Psoas muscle (tissue), 8 donors: ENCODE data around the gene ANKMY1. TPM values are rescaled to one million over a fixed set of nuclear protein-coding genes. Genes with fewer than 3 reads are reported as not detected.

Experiments used
- ATAC-seq, 4 donors: fragments of 200-7000 bp; cut with Tn5 transposase; one replicate each; pipeline ENCODE4 v1.9.1; 2020; ENCODE audit warnings: moderate library complexity in 3 of 4, mild to moderate bottlenecking in 2 of 4
- DNase-seq, 2 donors: peaks; one replicate each; pipeline ENCODE4 v3.0.0-alpha.2; 2020
- H3K27ac ChIP-seq: fragments of 200-600 bp; one replicate; pipeline ENCODE4 v1.8.0; 2022
- H3K27me3 ChIP-seq, 3 donors: fragments of 200-600 bp in 1 of 3; one replicate each; pipeline versions ENCODE4 v1.6.1 to v1.8.0; 2013 to 2022; ENCODE audit warnings: low read length in 2 of 3, mild to moderate bottlenecking in 2 of 3, moderate library complexity in 1 of 3; ENCODE audit not compliant: insufficient read depth in 3 of 3
- H3K36me3 ChIP-seq, 2 donors: fragments of 200-600 bp in 1 of 2; one replicate each; pipeline versions ENCODE4 v1.6.1 to v1.8.0; 2013 to 2022; ENCODE audit warnings: low read depth in 1 of 2, mild to moderate bottlenecking in 1 of 2, moderate library complexity in 1 of 2; ENCODE audit not compliant: insufficient read depth in 1 of 2
- H3K4me1 ChIP-seq: fragments of 200-600 bp; one replicate; pipeline ENCODE4 v1.8.0; 2022
- H3K4me3 ChIP-seq: fragments of 200-600 bp; one replicate; pipeline ENCODE4 v1.8.0; 2022; ENCODE audit warnings: mild to moderate bottlenecking
- H3K9me3 ChIP-seq: fragments of 200-600 bp; one replicate; pipeline ENCODE4 v1.8.0; 2022
- WGBS, 3 donors: extraction: QIAGEN DNeasy Blood & Tissue Kit; methylation state at CpG; one replicate each; pipeline versions ENCODE4 v1.1.6 to v1.1.7; 2013; 5-methylcytosine and 5-hydroxymethylcytosine counted together
- intact Hi-C, 2 donors: fragments of 100-400 bp; cut with DNase I; formaldehyde crosslinking; loops; one replicate each; pipeline versions ENCODE4 v1.11.0 to v1.14.2; 2022
- polyA plus RNA-seq, 3 donors: library from polyadenylated mRNA; stranded (reverse); fragments of 200-250 nt; gene quantifications; one replicate each; pipeline ENCODE4 v1.2.3, GENCODE V29; 2013
- total RNA-seq, 4 donors: library from RNA; stranded (reverse); fragmentation: NEBNext Ultra II Directional in 2 of 4; extraction: Animal tissue kit (Norgen Biotek cat#: 25700) in 2 of 4; gene quantifications; one replicate each; pipeline versions ENCODE4 v1.2.1 to v1.2.4, GENCODE V29; 2021 to 2023
- TF ChIP-seq, protein P1 (sequence below): fragments of 200-600 bp; IDR thresholded peaks from one replicate; pipeline ENCODE4 v1.8.0; 2022; ENCODE audit warnings: antibody characterized with exemption
- donor health status: healthy with polysubstance abuse.
- donor health status: DM: no; HTN: no; CAD: no; lungs with moderate emphysema.
- donor health status: Bipolar disorder and iron deficiency.
- donor health status: healthy.
- donor health status: DM: yes; HTN: yes; CAD: no.
- donor health status: DM: no; HTN: no; CAD: no.
- donor health status: DM: no; HTN: no; CAD: no.
- donor health status: DM: yes; HTN: yes; CAD: no.

Gene ANKMY1
- total and polyA plus RNA-seq, 7 donors: 1.4 to 5.8 (median 3.0) TPM

DNA sequence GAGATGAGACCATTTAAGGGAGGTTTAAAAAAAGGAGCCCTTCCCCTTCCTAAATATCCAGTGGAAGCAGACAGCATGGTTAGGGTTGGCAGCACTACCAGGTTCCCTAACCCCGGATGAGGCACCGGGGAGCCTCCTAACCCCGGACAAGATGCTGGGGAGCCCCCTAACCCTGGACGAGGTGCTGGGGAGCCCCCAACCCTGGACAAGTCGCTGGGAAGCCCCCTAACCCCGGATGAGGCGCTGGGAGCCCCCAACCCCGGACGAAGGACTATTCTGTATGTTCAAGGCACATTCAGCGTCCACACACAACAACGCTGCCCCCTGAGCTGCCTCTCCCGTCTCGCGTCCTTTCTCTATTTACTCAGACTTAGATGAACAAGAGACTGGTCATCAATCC is 51.9 kb downstream of the ANKMY1 start:
- 84 to 86% (median 86%) methylated on average over 14 of the region's 14 CpGs for WGBS, 3 donors
- no peaks in the 10 kb centered on the region for H3K4me1 ChIP-seq
- no peaks in the 10 kb centered on the region for H3K27me3 ChIP-seq
- H3K36me3 ChIP-seq: no peaks in the 10 kb centered on the region
- no peak for ATAC-seq
- no peaks in the 10 kb centered on the region for H3K9me3 ChIP-seq
- no peak for DNase-seq
- no peak overlapping the region for H3K4me3 ChIP-seq
- no peak overlapping the region for H3K27ac ChIP-seq
- TF ChIP-seq, protein P1, sequence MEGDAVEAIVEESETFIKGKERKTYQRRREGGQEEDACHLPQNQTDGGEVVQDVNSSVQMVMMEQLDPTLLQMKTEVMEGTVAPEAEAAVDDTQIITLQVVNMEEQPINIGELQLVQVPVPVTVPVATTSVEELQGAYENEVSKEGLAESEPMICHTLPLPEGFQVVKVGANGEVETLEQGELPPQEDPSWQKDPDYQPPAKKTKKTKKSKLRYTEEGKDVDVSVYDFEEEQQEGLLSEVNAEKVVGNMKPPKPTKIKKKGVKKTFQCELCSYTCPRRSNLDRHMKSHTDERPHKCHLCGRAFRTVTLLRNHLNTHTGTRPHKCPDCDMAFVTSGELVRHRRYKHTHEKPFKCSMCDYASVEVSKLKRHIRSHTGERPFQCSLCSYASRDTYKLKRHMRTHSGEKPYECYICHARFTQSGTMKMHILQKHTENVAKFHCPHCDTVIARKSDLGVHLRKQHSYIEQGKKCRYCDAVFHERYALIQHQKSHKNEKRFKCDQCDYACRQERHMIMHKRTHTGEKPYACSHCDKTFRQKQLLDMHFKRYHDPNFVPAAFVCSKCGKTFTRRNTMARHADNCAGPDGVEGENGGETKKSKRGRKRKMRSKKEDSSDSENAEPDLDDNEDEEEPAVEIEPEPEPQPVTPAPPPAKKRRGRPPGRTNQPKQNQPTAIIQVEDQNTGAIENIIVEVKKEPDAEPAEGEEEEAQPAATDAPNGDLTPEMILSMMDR: no peak
- intact Hi-C loops: no loop called here

DNA sequence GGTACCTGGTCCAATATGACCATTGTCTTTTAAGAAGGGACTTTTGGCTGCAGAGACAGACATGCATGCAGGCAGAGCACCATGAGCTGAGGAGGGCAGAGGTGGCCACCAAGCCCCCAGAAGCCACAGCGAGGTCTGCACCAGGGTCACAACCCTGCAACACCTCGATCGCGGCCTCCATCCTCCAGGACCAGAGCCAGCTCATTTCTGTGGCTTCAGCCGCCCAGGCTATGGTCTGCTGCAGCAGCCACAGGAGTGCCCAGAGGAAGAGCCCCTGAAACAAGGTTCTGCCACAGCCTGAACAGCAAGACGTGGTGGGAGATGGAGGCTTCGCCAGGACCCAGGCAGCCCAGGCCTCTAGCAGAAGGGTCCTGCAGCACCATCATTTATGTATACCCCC is 53.9 kb downstream of the ANKMY1 start:
- H3K27me3 ChIP-seq: no peaks in the 10 kb centered on the region
- intact Hi-C loops: no loop called here
- no peak for DNase-seq
- H3K4me3 ChIP-seq: no peak overlapping the region
- no peaks in the 10 kb centered on the region for H3K36me3 ChIP-seq
- no peak for ATAC-seq
- WGBS, 3 donors: 92 to 95% (median 93%) methylated on average over 7 of the region's 7 CpGs
- H3K27ac ChIP-seq: no peak overlapping the region
- TF ChIP-seq, protein P1: no peak
- H3K4me1 ChIP-seq: no peaks in the 10 kb centered on the region
- H3K9me3 ChIP-seq: no peaks in the 10 kb centered on the region

DNA sequence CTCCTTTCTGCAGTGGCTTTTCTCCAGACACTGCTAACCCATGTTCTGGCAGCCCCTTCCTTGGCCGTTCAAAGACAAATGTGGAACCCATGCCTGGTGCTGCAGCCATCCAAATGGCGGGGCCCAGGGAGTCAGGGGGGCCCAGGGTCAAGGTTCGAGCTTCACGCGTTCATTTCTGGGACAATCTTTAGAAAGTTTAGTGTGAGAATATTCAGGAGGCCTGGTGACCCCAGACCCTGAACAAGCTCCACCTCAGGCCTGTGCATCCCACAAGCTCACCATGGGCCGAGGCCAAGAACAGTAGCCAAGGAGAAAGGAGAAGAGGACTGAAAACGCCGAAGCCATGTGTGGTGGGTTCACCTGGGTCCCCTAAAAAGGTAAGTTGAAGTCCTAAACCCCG is 54.4 kb downstream of the ANKMY1 start:
- intact Hi-C loops: no loop called here
- ATAC-seq (no peak), DNase-seq (no peak)

DNA sequence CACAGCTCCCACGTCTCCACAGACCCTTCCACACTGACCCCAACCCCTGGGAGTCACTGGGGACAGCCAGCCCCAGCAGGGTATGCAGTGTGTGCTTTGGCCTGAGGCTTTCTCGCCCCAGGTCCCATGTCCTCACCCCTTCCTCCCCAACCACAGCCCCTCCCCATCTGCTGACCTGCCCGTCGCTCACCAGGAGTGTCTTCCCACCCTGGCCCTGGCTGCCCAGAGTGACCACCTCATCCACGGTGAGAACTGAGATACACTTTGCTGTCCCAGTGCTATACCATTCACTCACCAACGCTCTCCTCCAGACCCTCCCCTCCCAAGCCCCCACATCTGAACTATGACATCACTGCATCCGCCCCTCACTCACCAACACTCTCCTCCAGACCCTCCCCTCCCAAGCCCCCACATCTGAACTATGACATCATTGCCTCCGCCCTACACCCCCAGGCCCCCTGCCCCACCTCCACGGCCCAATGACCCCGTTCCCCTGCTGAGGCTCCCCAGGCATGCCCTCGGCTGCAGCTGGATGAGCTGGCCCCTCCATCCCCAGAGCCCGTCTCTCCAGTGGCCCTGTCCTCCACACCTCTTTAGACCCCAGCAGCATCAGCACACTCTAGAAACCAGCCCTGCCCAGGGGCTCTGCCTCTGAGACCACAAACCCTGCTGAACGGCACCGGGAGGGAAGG is 55.2 kb downstream of the ANKMY1 start:
- peaks cover 0 to 8% of the 10 kb centered on the region in 2 donors for H3K36me3 ChIP-seq
- no peaks in the 10 kb centered on the region for H3K4me1 ChIP-seq
- no peak overlapping the region for H3K4me3 ChIP-seq
- ATAC-seq (no peak), DNase-seq (no peak)
- intact Hi-C loops: no loop called here
- no peaks in the 10 kb centered on the region for H3K9me3 ChIP-seq
- no peak overlapping the region for H3K27ac ChIP-seq
- 78 to 89% (median 85%) methylated on average over 14 of the region's 14 CpGs for WGBS, 3 donors
- H3K27me3 ChIP-seq: no peaks in the 10 kb centered on the region
- TF ChIP-seq, protein P1: no peak

More for the DNA sequence above, 54.4 kb downstream of the ANKMY1 start:
- Histone ChIP-seq H3K36me3 (peaks cover 0 to 4% of the 10 kb centered on the region in 2 donors), H3K9me3 (no peaks in the 10 kb centered on the region), H3K4me3 (no peak overlapping the region), H3K27me3 (no peaks in the 10 kb centered on the region), H3K27ac (no peak overlapping the region), H3K4me1 (no peaks in the 10 kb centered on the region)
- TF ChIP-seq, protein P1: no peak
- WGBS, 3 donors: 92 to 95% (median 94%) methylated on average over 9 of the region's 9 CpGs

DNA sequence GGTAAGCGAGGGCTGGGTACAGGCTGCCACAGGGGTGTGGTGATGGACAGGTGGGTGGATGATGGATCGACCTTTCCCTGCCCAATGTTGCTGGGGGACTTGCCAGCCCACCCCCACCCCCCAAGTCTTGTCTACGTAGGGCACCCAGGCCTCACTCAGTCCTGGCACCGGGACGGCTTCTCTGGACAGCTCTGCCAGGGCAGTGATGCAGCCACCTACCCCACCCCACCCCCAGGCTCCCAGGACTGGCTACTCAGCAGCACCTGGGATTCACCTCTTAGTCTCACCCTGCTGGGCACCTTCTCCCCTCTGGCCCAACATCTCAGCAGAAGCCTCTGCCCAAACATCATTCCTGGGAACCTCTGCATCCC is 55.7 kb downstream of the ANKMY1 start:
- intact Hi-C loops: no loop called here

More for the DNA sequence above, 55.7 kb downstream of the ANKMY1 start:
- WGBS, 3 donors: 89 to 93% (median 89%) methylated on average over 5 of the region's 5 CpGs
- H3K4me1 ChIP-seq: no peaks in the 10 kb centered on the region
- ATAC-seq (no peak), DNase-seq (no peak)
- TF ChIP-seq, protein P1: no peak
- no peak overlapping the region for H3K27ac ChIP-seq
- no peaks in the 10 kb centered on the region for H3K27me3 ChIP-seq
- H3K4me3 ChIP-seq: no peak overlapping the region
- no peaks in the 10 kb centered on the region for H3K9me3 ChIP-seq
- H3K36me3 ChIP-seq: peaks cover 0 to 13% of the 10 kb centered on the region in 2 donors
